GM23248 (cell line): ENCODE measurements around the gene SLC37A1. TPM values are rescaled to one million over a fixed set of nuclear protein-coding genes. Genes with fewer than 3 reads are reported as not detected.
"Not testable (repeated sequence)": the region's sequence is repeated elsewhere in the genome, so short reads cannot be mapped to it uniquely, and the experiment has no call there.

Experiments
- DNase-seq: peaks from one replicate; pipeline ENCODE4 v3.0.0-alpha.2; 2015
- H2AFZ ChIP-seq: fragments of 200-600 bp; sonication (generic); 2 replicates; pipeline ENCODE4 v1.6.1; 2016; ENCODE audit warnings: antibody characterized with exemption
- H3F3A ChIP-seq: fragments of 200-600 bp; sonication (generic); 2 replicates; pipeline ENCODE4 v1.6.1; 2016; ENCODE audit warnings: mild to moderate bottlenecking, antibody characterized with exemption, mixed run types; ENCODE audit not compliant: insufficient read depth
- H3K27ac ChIP-seq: fragments of 200-600 bp; sonication (generic); 2 replicates; pipeline ENCODE4 v1.5.1; 2016; ENCODE audit warnings: mild to moderate bottlenecking
- H3K27me3 ChIP-seq: fragments of 200-600 bp; sonication (generic); replicated peaks from 2 replicates; pipeline ENCODE4 v1.6.1; 2016; ENCODE audit warnings: mild to moderate bottlenecking; ENCODE audit not compliant: insufficient read depth
- H3K36me3 ChIP-seq: fragments of 200-600 bp; sonication (generic); 2 replicates; pipeline ENCODE4 v1.6.1; 2016; ENCODE audit warnings: low read depth, mild to moderate bottlenecking
- H3K4me1 ChIP-seq: fragments of 200-600 bp; sonication (generic); 2 replicates; pipeline ENCODE4 v1.6.1; 2016; ENCODE audit warnings: mild to moderate bottlenecking; ENCODE audit not compliant: insufficient read depth
- H3K4me2 ChIP-seq: fragments of 200-600 bp; sonication (generic); one replicate; pipeline ENCODE4 v1.6.1; 2016; ENCODE audit warnings: mild to moderate bottlenecking; ENCODE audit not compliant: unreplicated experiment
- H3K4me3 ChIP-seq: fragments of 200-600 bp; sonication (generic); 2 replicates; pipeline ENCODE4 v1.5.1; 2016; ENCODE audit warnings: mild to moderate bottlenecking
- H3K79me2 ChIP-seq: fragments of 200-600 bp; sonication (generic); 2 replicates; pipeline ENCODE4 v1.6.1; 2016; ENCODE audit warnings: mild to moderate bottlenecking; ENCODE audit not compliant: insufficient read depth
- H3K9ac ChIP-seq: fragments of 200-600 bp; sonication (generic); 2 replicates; pipeline ENCODE4 v1.6.1; 2016; ENCODE audit warnings: mild to moderate bottlenecking
- H3K9me2 ChIP-seq: fragments of 200-600 bp; sonication (generic); 2 replicates; pipeline ENCODE4 v1.6.1; 2016; ENCODE audit warnings: mixed run types, mild to moderate bottlenecking, moderate library complexity; ENCODE audit not compliant: insufficient read depth
- H3K9me3 ChIP-seq: fragments of 200-600 bp; sonication (generic); one replicate; pipeline ENCODE4 v1.6.1; 2017; ENCODE audit warnings: low read depth
- H4K20me1 ChIP-seq: fragments of 200-600 bp; sonication (generic); 2 replicates; pipeline ENCODE4 v1.6.0; 2016; ENCODE audit not compliant: insufficient read depth
- EZH2 ChIP-seq: fragments of 200-600 bp; sonication (generic); IDR thresholded peaks from 2 replicates; pipeline ENCODE4 v1.6.1; 2018; ENCODE audit warnings: antibody characterized with exemption, mild to moderate bottlenecking; ENCODE audit not compliant: insufficient read depth, poor library complexity, severe bottlenecking
- EZH2phosphoT487 ChIP-seq: fragments of 200-600 bp; sonication (generic); IDR thresholded peaks from 2 replicates; pipeline ENCODE4 v1.6.1; 2018; ENCODE audit warnings: antibody characterized with exemption, moderate library complexity, mild to moderate bottlenecking, low read depth; ENCODE audit not compliant: insufficient read depth
- WGBS, 2 experiments: methylation state at CpG; one replicate each; pipeline ENCODE4 v1.1.6; 2015 to 2017; ENCODE audit warnings: low lambda C conversion rate in 2 of 2, low coverage in 1 of 2; ENCODE audit errors: missing lambda C conversion rate in 2 of 2; 5-methylcytosine and 5-hydroxymethylcytosine counted together
- in situ Hi-C: fragments of 300-500 bp; cut with MboI; formaldehyde crosslinking; loops from 2 replicates; pipeline ENCODE4 v1.15.0; 2020
- polyA plus RNA-seq: library from polyadenylated mRNA; unstranded; fragments of >200 nt; fragmentation: Nextera tagmentation; extraction: Ambion mirVana; gene quantifications from 2 replicates; pipeline ENCODE4 v1.2.1, GENCODE V29; 2016
- total RNA-seq: library from RNA; depleted of rRNA; stranded (reverse); fragments of >200 nt; shearing (Covaris generic); gene quantifications from 2 replicates; pipeline ENCODE4 v1.2.3, GENCODE V29; 2014

The SLC37A1 gene
- total and polyA plus RNA-seq, 2 experiments from 2014 or later = not detected

DNA sequence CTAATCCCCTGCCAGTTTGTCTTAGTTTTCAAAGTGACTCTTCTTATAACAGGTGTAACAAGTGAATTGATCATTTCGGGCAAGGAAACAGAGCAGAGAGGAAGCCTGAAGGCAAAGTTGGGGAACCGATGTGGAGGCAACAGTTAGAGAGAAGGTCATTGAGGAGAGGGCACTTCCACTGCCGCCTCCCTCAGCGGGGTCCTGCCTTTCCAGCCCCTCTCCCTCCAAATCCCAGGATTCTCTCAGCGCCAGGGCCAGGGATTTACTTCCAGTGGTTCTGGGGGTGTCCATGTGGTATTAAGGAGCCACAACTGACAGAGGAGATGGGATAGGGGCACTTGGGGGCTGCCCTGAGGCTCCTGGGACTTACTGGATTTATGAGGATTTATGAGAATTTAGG is 100.1 kb downstream of the SLC37A1 start:
- in situ Hi-C loops = no loop called here
- Histone ChIP-seq H3K4me1 (no peaks in the 10 kb centered on the region), H4K20me1 (no peaks in the 10 kb centered on the region), H3K4me2 (no peak overlapping the region), H3K9me2 (no peaks in the 10 kb centered on the region), H3K9ac (no peak overlapping the region), H3K9me3 (no peaks in the 10 kb centered on the region), H3K27me3 (peaks cover 23% of the 10 kb centered on the region), H3K27ac (no peak overlapping the region), H3K36me3 (no peaks in the 10 kb centered on the region), H3K79me2 (no peaks in the 10 kb centered on the region), H3F3A (no peaks in the 10 kb centered on the region), H2AFZ (no peak overlapping the region), H3K4me3 (no peak overlapping the region)
- no peak for TF ChIP-seq EZH2
- TF ChIP-seq EZH2phosphoT487 = no peak
- DNase-seq = no peak
- WGBS, 2 experiments = 46 to 49% methylated on average over 5 of the region's 5 CpGs

DNA sequence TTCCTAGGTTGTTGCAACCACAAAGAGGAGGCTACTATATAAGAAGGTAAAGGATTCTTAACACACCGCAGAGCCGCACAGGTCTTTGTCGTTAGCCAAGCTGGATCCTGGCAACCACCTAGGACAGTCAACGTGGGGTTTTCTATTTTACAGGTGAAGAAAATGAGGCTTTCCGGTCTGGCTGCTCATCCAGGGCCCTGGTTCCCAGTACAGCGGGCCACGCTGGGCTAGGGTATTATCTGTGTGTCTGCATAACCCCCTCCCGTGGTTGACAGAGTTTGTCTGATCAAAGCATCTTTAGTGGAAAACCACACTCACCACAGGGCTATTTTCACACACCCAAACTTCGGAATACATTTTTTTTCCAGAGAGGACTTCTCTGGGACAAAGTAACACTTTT is 100.7 kb downstream of the SLC37A1 start:
- H3K4me3 ChIP-seq = no peak overlapping the region
- H3K79me2 ChIP-seq = no peaks in the 10 kb centered on the region
- H3K4me1 ChIP-seq = no peaks in the 10 kb centered on the region
- no peak for DNase-seq
- no peaks in the 10 kb centered on the region for H3K9me3 ChIP-seq
- H3K27me3 ChIP-seq = peaks cover 29% of the 10 kb centered on the region
- H3K9ac ChIP-seq = no peak overlapping the region
- in situ Hi-C loops = no loop called here
- H2AFZ ChIP-seq = no peak overlapping the region
- H3K27ac ChIP-seq = no peak overlapping the region
- WGBS, 2 experiments = 31 to 35% methylated on average over 9 of the region's 9 CpGs
- H3K9me2 ChIP-seq = no peaks in the 10 kb centered on the region
- TF ChIP-seq EZH2phosphoT487 (no peak), EZH2 (no peak)
- H4K20me1 ChIP-seq = no peaks in the 10 kb centered on the region
- H3K36me3 ChIP-seq = no peaks in the 10 kb centered on the region
- H3K4me2 ChIP-seq = no peak overlapping the region
- H3F3A ChIP-seq = no peaks in the 10 kb centered on the region

DNA sequence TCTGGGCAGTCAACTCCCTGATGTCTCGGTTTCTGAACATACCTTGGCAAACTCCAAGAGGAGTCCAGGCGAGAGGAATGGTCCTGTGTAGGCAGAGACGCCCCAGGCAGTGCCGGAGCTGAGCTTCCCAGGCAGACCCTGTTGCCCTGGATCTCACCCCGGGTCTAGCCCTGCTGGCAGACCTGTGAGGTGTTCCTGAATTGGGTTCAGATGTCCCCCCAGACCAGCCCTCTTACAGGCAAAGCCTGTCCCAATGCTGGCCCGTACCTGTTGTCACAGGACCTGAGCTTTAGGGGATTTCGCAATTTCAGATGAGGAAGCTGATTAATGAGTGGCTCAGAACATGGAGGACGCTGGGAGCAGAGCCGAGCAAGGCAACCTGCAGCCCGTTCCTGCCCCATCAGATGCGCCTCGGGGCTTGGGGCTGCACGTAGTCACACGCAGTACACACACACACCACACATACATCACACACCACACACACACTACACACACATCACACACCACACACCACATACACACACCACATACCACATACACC is 101.2 kb downstream of the SLC37A1 start:
- Histone ChIP-seq H3K4me1 (no peaks in the 10 kb centered on the region), H3K9me2 (no peaks in the 10 kb centered on the region), H3K79me2 (no peaks in the 10 kb centered on the region), H3K27ac (no peak overlapping the region), H3K27me3 (peaks cover 32% of the 10 kb centered on the region), H3K9ac (no peak overlapping the region), H3F3A (no peaks in the 10 kb centered on the region), H3K4me3 (no peak overlapping the region), H4K20me1 (no peaks in the 10 kb centered on the region), H2AFZ (no peak overlapping the region), H3K36me3 (no peaks in the 10 kb centered on the region), H3K9me3 (no peaks in the 10 kb centered on the region), H3K4me2 (no peak overlapping the region)
- in situ Hi-C loops = no loop called here
- 0 to 6% methylated on average over 11 to 14 of the region's 14 CpGs for WGBS, 2 experiments
- peak; percentile 29 for DNase-seq
- no peak for TF ChIP-seq EZH2

DNA sequence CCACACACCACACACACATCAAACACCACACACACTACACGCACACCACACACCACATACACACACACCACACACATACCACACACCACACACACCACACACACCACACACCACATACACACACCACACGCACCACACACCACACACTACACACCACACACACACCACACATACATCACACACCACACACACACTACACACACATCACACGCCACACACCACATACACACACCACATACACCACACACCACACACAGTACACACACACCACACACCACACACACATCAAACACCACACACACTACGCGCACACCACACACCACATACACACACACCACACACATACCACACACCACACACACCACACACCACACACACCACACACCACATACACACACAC is 101.7 kb downstream of the SLC37A1 start:
- H3K27ac ChIP-seq, in situ Hi-C loops, H3K4me3 ChIP-seq, H3K36me3 ChIP-seq, H3K79me2 ChIP-seq, H3K9me2 ChIP-seq, H3K9me3 ChIP-seq, H3K4me1 ChIP-seq, H2AFZ ChIP-seq, DNase-seq, H4K20me1 ChIP-seq, H3K9ac ChIP-seq, H3K4me2 ChIP-seq, H3F3A ChIP-seq: not testable (repeated sequence)
- WGBS, 2 experiments = 42% methylated on average over 5 of the region's 5 CpGs; no CpG with 5 or more reads in 1 of the 2 experiments
- H3K27me3 ChIP-seq = peaks cover 37% of the 10 kb centered on the region

DNA sequence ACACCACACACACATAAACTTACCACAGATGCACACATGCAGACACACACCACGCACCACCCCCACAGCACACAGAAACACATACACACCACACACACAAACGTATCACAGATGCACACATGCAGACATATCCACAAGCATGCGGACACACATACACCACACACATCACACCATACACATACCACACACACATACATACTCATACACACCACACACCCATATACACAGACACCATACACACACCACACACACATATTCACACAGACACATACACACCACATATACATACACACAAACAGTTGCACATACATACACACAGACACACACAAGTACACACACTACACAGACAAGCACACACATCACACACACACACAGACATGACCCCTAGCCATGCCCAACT is 102.3 kb downstream of the SLC37A1 start:
- Histone ChIP-seq H3K9me2 (no peaks in the 10 kb centered on the region), H3K79me2 (no peaks in the 10 kb centered on the region), H3K27me3 (peaks cover 38% of the 10 kb centered on the region), H3K9me3 (no peaks in the 10 kb centered on the region), H4K20me1 (no peaks in the 10 kb centered on the region), H3K4me3 (no peak overlapping the region), H3K4me1 (no peaks in the 10 kb centered on the region), H3K27ac (no peak overlapping the region), H3K9ac (no peak overlapping the region), H3K4me2 (no peak overlapping the region), H3K36me3 (no peaks in the 10 kb centered on the region), H3F3A (no peaks in the 10 kb centered on the region), H2AFZ (no peak overlapping the region)
- no peak for TF ChIP-seq EZH2
- no peak for TF ChIP-seq EZH2phosphoT487
- in situ Hi-C loops = no loop called here
- DNase-seq = no peak
- 40 to 50% methylated on average over 3 of the region's 3 CpGs for WGBS, 2 experiments
